Activated CD8-positive, alpha-beta memory T cell treated with anti-CD3 and anti-CD28 coated beads for 4 hours (primary cell): ENCODE measurements around the gene C2orf74.
A peak's percentile ranks its signal among the peaks of the same experiment; 100 is the strongest.
"Not testable (repeated sequence)": the region's sequence is repeated elsewhere in the genome, so short reads cannot be mapped to it uniquely, and the experiment has no call there.

ENCODE experiments used
- DNase-seq, 2 donors: peaks; one replicate each; pipeline ENCODE4 v3.0.0-alpha.2; 2020; ENCODE audit warnings: low read depth in 2 of 2

C2orf74 gene

DNA sequence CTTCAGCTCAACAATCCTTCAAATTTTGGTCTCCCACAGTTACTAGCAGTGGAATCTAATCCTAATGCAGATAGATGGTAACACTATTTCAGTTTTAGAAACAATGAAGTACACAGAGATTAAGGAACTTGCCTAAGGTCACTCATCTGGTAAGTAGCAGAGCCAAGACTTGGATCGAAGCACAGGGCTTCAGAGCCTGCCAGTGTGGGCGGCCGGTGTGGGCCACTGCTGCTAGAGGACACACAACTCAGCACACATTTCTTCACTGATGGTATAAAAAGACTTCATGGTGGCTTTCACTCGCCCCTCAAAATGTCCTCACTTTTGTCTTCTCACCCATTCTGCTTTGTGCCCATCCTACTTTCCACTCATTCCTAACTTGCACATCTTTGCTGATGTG lies 11.1 kb downstream of the C2orf74 start:
- no peak for DNase-seq

DNA sequence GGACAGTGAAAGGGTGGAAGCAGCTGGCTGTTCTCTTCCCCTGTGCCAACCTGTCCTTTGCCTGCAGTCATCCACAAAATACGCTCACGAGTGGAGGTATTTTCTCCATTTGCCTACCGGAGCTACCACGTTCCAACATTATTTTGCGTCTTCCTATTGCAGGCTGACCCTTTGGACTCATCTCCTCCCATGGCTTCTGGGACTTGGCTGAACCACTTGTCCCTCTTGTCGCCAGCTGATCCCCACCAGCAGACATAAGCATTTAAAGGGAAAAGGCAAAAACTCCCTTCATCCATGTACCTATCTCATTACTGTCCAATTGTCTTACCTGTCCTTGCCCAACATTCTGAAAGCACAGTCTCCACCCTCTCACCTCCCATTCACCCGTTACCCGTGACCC lies 13.0 kb downstream of the C2orf74 start:
- no peak for DNase-seq

DNA sequence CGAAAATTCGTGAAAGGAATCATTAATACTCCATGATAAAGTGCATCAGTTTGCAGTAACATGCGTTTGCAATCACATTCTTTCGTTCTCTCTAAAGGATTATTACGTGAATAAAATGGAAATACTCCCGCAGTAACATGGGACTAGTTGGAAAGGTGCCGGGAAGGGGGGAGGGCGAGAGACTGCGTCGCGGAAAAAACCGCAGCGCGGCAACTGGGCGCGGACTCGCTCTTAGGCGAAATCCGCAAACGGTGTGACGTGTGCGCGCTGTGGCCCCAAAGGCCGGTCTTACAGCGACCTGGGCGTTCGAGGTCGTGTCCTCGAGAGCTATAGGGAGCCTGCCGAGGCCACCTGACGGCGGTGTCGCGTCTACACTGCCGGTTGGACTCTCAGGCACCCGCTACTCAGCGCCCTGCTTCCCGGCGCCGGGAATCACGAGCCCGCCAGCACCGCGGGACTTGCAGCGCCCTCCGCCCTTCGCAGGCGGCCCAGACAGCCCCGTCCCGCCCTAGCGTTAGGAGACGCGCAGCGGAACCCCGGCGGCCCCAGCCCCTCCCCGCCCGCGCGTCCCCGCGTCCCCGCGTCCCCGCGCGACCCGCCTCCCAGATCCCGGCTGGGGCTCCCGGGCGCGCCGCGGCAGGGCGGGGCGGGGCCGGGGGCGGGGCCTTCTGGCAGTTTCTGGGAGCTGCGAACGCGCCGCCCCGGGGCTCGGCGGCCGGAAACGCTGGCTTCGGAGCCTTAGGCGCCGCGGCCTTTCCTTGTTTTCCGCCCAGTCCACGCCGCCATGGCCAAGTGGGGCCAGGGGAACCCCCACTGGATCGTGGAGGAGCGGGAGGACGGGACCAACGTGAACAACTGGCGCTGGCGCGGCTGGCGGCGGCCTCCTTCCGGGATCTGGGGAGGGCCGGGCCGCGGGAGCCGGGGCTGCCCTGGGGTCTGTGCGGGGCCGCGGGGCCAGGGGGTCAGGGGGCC lies 15.1 kb downstream of the C2orf74 start:
- DNase-seq = peak; percentile 84 to 86

DNA sequence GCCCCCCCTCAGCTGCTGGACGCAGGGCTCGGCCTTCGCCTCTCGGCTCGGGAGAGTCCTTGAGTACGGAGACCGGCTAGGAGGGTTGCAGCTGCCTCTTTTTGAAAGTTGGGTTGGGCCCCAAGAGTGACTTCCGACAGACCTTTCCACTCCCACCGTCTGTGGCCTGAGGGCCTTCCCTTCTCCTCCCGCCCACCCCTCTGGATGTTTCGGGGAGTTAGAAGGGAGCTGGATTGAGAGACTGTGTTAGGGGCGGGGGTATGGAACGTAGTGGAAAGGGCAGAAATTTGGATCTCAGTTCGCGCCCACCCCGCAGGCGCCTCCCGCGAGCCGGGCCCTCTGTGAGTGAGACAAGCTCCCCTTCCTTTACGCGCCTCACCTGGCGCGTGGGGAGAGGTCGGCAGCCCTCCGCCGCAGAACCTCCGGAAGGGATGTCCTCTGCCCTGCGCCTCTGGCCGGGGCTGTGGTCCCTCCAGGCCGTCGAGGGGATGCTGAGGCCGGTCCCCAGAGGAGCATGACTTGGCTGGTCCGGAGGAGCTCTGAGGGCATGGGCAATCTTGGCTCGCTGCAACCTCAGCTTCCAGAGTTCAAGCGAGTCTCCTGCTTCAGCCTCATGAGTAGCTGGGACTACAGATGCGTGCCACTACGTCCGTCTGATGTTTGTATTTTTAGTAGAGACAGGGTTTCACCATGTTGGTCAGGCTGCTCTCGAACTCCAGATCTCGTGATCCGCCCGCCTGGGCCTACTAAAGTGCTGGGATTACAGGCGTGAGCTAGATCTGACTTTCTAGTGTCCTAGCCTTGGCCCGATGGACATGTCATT lies 15.9 kb downstream of the C2orf74 start:
- peak in 1 of 2 donors; percentile 7 for DNase-seq

DNA sequence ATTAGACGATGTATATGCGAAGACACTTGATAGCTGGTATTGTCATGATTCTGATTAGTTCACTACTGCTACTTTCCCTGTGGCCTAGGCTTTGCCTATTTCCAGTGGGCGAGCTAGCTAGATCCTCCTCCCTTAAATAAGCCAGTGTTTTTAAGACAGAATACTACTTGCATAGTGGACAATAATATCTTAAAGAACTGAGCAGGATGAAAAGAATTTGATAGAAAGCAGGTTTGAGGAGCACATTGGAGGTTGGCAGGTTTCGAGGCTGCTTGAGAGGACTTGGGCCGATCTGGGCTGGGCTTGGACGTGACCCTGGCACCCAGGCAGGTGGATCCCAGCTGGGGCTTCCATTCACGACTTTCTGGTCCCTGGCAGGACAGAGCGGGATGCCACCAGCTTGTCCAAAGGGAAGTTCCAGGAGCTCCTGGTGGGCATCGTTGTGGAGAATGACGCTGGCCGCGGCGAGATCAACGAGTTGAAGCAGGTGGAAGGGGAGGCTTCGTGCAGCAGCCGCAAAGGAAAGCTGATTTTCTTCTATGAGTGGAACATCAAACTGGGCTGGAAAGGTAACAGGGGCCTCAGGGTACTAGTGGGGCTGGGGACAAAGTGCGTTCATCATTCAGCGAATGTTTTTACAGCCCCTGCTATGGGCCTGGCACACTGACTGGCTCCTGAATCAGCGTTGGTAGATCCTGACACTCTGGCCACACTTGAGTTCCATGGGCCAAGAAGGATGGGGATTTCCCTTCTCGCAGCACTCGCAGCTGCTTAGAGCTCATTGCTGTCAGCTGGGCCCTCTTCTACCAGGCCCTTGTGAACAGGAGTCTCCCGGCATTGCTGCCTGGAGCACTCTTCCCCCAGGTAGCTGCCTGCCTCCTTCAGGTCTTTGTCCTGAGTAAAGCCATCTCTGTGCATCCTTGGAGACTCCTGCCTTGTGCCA lies 16.9 kb downstream of the C2orf74 start:
- no peak for DNase-seq

DNA sequence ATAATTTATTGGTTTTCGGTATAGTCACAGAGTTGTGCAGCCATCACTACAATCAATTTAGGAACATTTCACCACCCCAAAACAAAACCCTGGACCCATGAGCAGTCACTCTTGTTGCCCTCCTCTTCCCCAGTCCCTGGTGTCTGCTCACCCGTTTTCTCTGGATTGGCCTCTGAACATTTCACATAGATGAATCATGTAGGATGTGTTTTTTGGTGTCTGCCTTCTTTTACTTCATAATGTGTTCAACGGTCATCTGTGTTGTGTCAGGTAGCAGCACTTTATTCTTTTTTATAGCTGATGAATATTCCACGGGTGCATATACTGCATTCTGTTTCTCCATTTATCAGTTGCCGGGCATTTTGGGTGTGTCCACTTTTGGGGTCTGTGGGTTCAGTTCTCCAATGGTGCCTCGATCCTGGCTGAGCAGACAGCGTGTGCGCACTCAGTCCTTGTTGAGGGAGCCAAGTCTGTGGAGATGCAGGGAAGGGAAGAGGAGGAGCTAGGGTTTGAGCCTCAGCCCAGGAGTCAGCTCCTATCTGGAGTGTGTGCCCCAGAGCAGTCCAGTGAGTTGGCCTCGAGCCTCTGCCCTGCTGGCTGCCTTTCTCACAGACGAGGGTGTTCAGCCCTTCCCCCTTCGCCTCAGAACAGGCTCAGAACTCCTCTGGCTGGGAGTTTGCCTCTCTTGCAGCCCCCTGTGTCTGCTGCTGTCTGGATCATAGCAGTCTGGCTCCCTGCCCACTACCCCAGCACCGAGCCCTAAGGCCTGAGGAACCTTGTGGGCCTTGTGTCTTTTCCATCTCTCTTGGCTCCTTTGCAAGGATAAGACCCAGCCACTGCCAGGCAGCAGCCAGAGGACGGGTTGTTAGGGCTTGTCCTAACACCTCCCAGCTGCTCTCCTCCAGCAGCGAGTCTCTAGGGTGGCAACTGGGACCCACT lies 18.0 kb downstream of the C2orf74 start:
- DNase-seq = no peak

DNA sequence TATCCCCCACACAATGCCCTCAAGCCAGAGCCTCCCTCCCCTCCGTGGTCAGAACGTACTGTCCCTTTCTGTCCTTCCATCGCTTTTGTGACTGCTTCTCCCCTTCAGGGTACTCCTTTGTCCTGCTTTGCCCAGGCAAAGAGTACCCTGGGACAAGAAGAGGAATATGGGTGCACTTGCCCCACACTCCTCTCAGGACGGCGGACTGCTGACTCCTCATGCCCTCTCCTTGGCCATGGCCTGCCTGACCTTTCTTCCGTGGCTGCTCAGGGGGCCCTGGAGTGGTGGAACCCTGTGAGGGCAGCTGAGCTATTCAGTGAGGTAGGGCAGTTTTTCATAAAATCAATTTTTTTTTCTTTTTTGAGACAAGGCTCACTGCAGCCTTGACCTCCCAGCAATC lies 18.7 kb downstream of the C2orf74 start:
- no peak for DNase-seq

DNA sequence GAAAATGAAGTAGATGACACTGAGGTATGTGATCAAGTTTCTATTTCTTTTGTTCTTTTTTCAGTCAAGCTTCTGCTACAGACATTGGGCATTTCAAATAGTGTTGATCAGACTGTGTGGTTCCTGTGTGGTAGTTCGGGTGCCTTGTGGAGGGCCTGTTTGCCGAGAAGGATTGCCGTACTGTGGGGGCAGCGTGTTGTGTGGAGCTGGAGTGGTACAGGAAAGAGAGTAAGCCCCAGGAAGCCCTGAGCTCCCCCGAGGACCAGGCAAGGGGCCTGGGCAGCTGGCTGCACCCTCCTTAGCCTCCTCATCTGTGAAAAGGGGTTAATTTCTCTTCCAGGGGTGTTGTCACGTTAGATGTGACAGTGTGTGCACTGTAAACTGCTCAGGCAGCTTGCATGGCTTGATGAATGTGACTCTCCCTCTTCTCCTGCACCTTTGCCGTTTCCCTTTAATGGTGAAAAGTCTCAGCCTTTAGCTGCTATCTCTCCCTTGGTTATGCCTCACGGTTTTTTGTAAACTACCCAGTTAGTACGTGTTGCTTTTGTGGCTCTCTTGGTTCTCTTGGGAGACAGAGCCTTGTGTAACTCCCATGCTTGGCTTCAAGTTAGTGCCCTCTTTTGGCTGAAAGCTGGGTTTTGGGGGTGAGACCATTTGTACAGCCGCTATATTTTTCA lies 19.5 kb downstream of the C2orf74 start:
- DNase-seq = no peak

GRCh38 chr2:61182059-61182383 lies 20.0 kb downstream of the C2orf74 start:
- DNase-seq = no peak

DNA sequence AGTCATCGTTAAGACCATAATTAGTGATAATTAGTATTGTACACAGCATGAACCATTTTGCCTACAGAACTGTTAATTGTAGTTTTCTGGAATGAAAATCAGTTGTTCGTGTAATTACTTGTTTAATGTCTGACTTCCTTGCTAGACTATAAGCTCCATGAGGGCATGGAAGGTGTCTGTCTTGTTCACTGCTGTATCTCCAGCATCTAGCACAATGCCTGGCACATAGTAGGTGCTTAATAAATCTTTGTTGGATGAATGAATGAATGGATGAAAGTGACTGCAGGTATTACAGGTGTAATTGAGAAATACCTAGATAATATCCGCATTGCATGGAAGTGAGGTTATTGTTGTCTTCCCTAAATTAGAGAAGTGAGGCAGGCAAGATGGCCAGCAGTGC lies 21.8 kb downstream of the C2orf74 start:
- DNase-seq = no peak

DNA sequence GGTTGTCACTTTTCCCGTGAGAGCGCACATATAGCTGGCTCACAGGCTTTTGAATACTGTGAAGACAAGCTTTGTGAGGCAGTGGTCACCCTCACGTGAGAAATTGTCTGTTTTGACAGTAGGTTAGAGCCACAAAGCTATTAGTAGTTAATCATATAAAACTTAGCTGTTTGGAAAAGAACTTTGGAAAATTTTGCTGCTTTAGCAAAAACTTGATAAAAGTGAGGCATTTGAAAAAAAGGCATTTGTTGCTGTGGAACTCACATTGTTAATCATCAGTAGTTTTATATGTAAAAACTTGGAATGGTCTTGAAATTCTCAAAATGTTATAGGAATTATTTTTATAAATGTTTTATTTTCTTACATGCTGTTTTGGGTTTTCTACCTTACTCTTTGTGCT lies 22.3 kb downstream of the C2orf74 start:
- no peak for DNase-seq

DNA sequence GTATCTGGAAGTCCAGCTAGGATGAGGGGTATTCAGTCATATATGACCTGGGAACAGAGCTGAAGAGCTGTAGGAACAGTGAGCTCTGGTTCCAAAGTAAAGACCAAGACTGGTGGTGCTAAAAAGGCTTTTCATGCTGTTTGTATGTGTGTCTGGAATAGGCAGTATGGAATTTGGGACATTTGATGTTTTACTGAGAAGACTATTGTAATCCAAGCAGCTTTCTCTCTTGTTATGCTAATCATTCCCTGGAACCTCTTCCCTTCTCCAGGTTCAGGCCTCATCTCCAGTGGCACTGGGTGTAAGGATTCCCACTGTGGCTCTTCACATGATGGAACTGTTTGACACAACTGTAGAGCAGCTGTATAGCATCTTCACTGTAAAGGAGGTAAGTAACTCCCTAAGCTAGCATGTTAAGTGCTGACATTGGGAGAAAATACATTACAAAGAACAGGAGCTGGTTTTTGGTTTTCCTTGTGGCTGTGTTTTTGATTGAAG lies 23.3 kb downstream of the C2orf74 start:
- no peak for DNase-seq

- no peak for DNase-seq
Observed at GRCh38 chr2:61187085-61187484, 25.1 kb downstream of the C2orf74 start.

GRCh38 chr2:61193670-61194561 lies 31.9 kb downstream of the C2orf74 start:
- DNase-seq = no peak

GRCh38 chr2:61194646-61195045 lies 32.7 kb downstream of the C2orf74 start:
- DNase-seq = not testable (repeated sequence)

GRCh38 chr2:61196671-61197070 lies 34.7 kb downstream of the C2orf74 start:
- DNase-seq = no peak

DNA sequence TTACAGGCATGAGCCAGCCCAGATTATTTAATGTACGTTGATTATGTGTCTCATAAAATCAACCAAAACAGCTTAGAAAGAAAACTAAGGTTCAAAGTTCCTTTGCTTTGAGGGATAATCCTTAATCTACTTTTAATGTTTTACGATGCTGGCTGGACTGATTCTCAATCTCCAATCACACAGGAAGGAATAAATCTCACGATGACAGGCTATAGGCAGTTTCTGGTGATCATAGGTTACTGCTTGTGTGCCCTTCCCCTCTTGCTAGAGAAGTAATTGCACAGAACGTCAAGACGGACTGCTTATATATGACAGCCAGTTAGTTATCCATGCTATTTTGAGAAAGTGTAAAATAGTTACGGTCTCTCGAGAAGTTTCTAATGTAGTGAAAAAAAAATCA lies 43.1 kb downstream of the C2orf74 start:
- no peak for DNase-seq

DNA sequence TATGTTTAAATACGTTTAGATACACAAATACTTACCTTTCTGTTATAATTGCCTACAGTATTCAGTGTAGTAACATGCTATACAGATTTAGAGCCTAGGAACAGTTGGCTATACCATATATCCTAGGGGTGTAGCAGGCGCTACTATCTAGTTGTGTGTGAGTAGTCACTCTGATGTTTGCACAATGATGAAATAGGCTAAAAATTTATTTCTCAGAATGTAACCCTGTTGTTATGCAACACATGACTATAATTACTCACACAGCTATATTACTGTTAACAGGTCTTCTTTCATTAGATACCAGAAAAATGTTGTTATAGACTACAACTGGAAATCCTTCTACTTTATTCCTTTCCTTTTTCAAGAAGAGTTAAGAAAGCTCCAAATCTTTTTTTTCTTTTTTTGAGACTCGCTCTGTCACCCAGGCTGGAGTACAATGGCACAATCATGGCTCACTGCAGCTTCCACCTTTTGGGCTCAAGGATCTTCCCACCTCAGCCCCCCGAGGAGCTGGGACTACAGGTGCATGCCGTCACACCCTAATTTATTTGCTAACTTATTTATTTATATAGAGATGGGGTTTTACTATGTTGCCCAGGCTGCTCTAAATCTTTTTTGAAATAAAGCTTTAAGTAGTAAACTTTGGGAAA lies 48.5 kb downstream of the C2orf74 start:
- DNase-seq = no peak
